ENCODE results near the gene MSL3B.

MSL3B gene

GRCh38 chr2:233857511-233858141 lies 10.6 kb downstream of the MSL3B start (continued):
- TF ChIP-seq KDM1A (IDR thresholded peaks at IDR 0.05) (no peak; a peak in 2 of 4 replicates), SMARCB1 (IDR thresholded peaks at IDR 0.05; ENCODE audit: insufficient read length, low read depth) (no peak), ZNF197 (CRISPR knock-in tag; IDR thresholded peaks at IDR 0.05; ENCODE audit: low read depth) (no peak), PREB (CRISPR knock-in tag; IDR thresholded peaks at IDR 0.05) (no peak), CREM (IDR thresholded peaks at IDR 0.05; ENCODE audit: low read depth) (no peak), POLR2AphosphoS5 (IDR thresholded peaks at IDR 0.05; ENCODE audit: control insufficient read depth, insufficient read depth, low read depth, low read length) (no peak), ETV6 (IDR thresholded peaks at IDR 0.05; ENCODE audit: borderline replicate concordance in 1 of 2, low read depth in 2 of 2, low read length in 1 of 2) (no peak), ETV6 (CRISPR knock-in tag; IDR thresholded peaks at IDR 0.05; ENCODE audit: borderline replicate concordance) (no peak), PBX2 (CRISPR knock-in tag; IDR thresholded peaks at IDR 0.05; ENCODE audit: low read depth) (no peak), PBX2 (tag; conservative IDR thresholded peaks at IDR 0.05; ENCODE audit: low read depth) (peak; percentile 91), PPARD (CRISPR knock-in tag; IDR thresholded peaks at IDR 0.05) (no peak), RNF219 (CRISPR knock-in tag; IDR thresholded peaks at IDR 0.05) (no peak), ZNF583 (CRISPR knock-in tag; IDR thresholded peaks at IDR 0.05) (no peak), ZKSCAN1 (IDR thresholded peaks at IDR 0.05; ENCODE audit: low read depth, low read length) (no peak), CBX3 (IDR thresholded peaks at IDR 0.05; ENCODE audit: borderline replicate concordance in 1 of 2, low read length in 2 of 2) (no peak), TARDBP (IDR thresholded peaks at IDR 0.05) (no peak), SMAD4 (CRISPR knock-in tag; conservative IDR thresholded peaks at IDR 0.05) (no peak), SMC3 (conservative IDR thresholded peaks at IDR 0.05; ENCODE audit: insufficient read depth, low read depth, low read length) (peak; percentile 32; the same call in 1 of the 2 replicates), HNRNPUL1 (IDR thresholded peaks at IDR 0.05; ENCODE audit: low read length) (no peak), THRB (CRISPR knock-in tag; conservative IDR thresholded peaks at IDR 0.05) (no peak), NFE2L1 (tag; IDR thresholded peaks at IDR 0.05; ENCODE audit: borderline replicate concordance, low read depth) (peak; percentile 15; the same call in 1 of the 2 replicates)

Measured in K562 (cell line).